ENCODE data around the gene SOX10. TPM values are rescaled to one million over a fixed set of nuclear protein-coding genes. Genes with fewer than 3 reads are reported as not detected.

SOX10 gene
- total RNA-seq, 2 donors from 2014 or later, result 1.5 to 7.0 TPM

DNA sequence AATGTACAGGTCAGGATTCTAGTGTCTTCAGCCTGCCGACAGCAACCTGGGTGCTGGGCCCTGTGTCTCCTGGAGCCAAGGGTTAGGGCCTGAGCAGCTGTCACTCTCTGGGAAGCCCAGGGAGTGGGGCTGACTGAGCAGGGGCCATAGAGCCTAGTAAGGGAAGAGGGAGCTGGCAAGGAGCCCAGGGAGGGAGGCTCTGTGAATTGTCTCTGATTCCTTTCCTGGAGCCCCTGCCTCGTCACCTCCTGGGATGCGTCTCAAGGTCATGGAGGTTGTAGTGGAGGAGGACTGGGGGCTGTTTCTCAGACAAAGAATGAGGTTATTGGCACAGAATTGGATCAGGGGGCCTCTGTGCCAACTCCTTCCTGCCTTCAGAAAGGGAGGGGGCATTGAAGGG lies 11.8 kb downstream of the SOX10 start:
- H3K27me3 ChIP-seq, result no peaks in the 10 kb centered on the region
- H3K36me3 ChIP-seq, result peaks cover 12% of the 10 kb centered on the region
- TF ChIP-seq, protein P1, sequence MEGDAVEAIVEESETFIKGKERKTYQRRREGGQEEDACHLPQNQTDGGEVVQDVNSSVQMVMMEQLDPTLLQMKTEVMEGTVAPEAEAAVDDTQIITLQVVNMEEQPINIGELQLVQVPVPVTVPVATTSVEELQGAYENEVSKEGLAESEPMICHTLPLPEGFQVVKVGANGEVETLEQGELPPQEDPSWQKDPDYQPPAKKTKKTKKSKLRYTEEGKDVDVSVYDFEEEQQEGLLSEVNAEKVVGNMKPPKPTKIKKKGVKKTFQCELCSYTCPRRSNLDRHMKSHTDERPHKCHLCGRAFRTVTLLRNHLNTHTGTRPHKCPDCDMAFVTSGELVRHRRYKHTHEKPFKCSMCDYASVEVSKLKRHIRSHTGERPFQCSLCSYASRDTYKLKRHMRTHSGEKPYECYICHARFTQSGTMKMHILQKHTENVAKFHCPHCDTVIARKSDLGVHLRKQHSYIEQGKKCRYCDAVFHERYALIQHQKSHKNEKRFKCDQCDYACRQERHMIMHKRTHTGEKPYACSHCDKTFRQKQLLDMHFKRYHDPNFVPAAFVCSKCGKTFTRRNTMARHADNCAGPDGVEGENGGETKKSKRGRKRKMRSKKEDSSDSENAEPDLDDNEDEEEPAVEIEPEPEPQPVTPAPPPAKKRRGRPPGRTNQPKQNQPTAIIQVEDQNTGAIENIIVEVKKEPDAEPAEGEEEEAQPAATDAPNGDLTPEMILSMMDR (IDR thresholded peaks at IDR 0.05), result no peak
- H3K4me3 ChIP-seq, result no peak overlapping the region
- DNase-seq (ENCODE audit: low spot score), result no peak
- H3K27ac ChIP-seq, result no peak overlapping the region
- no peaks in the 10 kb centered on the region for H3K4me1 ChIP-seq
- no peaks in the 10 kb centered on the region for H3K9me3 ChIP-seq

DNA sequence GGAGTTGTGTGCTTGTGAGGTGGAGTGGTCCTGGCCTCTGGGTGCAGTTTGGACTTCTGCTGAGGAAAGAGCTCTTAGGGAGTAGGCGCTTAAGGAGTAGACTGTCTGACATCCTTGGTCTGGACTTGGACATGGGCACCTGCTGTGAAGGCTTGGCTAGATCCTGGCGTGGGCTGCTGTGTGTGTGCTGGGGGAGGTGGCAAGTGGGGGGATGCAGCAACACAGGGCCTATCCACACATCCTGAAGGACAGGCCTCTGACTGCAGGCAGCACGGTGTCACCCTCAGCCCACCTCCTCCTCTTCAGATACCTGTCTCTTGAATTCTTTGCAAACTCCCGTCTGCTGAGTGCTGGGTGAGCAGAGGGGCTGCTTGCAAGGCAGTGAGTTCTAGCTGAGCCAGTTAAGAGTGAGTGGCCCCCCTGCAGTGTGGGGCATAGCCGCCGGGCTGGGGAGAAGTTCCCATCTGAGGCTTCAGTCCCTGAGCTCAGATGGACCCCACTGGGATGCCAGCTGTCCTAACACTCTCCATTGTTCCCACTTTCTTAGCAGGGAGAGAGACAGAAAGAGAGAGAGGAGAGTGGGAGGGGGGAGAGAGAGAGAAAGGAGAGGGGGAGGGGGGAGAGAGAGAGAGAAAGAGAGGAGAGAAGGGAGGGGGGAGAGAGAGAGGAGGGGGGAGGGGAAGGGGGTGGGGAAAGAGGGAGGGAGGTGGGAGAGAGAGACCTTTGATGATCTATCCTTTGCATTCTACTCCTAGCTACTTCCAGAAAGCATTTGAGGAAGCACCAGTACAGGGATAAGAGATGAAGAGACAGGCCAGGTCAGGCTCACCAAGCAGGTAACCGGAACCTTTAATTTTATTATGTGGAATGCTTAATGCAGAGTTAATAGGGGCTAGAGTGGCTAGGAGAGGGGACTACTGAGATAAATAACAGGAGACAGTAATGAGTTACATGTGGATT lies 12.6 kb downstream of the SOX10 start:
- Histone ChIP-seq H3K4me1 (no peaks in the 10 kb centered on the region), H3K36me3 (peaks cover 19% of the 10 kb centered on the region), H3K4me3 (no peak overlapping the region), H3K9me3 (no peaks in the 10 kb centered on the region), H3K27me3 (no peaks in the 10 kb centered on the region), H3K27ac (no peak overlapping the region)
- TF ChIP-seq, protein P1 (IDR thresholded peaks at IDR 0.05), result no peak
- no peak for DNase-seq (ENCODE audit: low spot score)

DNA sequence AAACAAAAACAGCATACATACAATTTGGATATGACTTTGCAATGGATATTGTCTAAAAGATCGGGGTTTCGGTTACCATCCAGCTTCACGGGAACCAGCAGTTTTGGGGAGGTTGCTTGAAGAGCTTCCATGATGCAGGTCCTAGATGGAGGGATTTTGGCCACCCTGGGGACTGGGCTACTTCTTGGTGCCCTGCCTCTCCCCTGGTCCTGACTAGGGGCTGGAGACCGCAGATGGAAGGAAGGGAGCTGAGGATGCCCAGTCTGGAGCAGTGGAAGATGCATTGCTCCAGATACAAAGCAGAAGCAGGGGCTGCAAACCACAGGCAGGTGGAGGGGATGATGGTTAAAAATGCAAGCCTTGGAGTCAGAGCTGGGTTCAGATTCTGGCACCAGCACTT lies 13.5 kb downstream of the SOX10 start:
- Histone ChIP-seq H3K4me1 (peaks cover 0 to 6% of the 10 kb centered on the region in 2 donors), H3K27ac (no peak overlapping the region), H3K4me3 (no peak overlapping the region), H3K36me3 (peaks cover 20% of the 10 kb centered on the region), H3K9me3 (no peaks in the 10 kb centered on the region), H3K27me3 (no peaks in the 10 kb centered on the region)
- DNase-seq (ENCODE audit: low spot score), result no peak
- TF ChIP-seq, protein P1 (IDR thresholded peaks at IDR 0.05), result no peak

DNA sequence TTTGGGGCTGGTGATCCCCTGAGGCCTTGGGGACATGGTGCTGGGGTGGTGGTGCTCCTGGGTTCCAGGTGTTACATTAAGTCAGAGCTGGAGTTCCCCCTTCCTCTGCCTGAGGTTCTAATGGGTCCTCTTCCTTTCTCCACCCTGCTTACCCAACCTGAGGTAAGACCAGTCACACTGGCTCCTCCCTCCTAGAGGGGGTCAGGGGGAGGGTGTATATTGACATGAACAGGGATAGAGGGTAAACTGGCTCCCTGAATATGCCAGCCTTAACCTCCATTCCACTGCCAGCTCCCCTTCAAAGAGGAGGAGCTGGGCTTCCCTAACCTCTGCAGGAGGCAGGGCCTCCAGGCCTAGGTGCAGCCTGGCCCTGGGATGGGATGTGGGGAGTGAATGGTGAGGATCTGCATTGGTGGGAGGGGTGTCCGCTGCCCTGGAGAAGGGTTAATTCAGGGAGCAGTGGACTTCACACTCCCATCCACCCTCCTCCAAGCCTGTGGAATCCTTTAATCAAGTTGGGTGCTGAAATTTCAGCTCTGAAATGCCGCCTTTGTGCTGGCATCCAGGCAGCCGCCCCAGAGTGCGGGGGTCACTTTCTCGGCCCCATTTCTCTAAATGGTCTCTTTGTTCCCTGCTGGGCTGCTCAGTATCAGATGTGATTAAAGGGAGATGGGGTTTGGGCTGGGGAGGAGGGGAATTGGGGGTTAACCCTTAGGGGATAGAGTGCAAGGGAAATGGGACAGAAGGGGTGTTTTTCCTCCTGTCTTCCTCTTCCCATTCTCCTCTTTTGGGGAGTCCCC lies 15.7 kb downstream of the SOX10 start:
- no peak overlapping the region for H3K4me3 ChIP-seq
- H3K27ac ChIP-seq, result no peak overlapping the region
- H3K36me3 ChIP-seq, result peaks cover 20% of the 10 kb centered on the region
- TF ChIP-seq, protein P1 (IDR thresholded peaks at IDR 0.05), result no peak
- no peaks in the 10 kb centered on the region for H3K9me3 ChIP-seq
- H3K4me1 ChIP-seq, result peaks cover 0 to 14% of the 10 kb centered on the region in 2 donors
- no peaks in the 10 kb centered on the region for H3K27me3 ChIP-seq
- no peak for DNase-seq (ENCODE audit: low spot score)

DNA sequence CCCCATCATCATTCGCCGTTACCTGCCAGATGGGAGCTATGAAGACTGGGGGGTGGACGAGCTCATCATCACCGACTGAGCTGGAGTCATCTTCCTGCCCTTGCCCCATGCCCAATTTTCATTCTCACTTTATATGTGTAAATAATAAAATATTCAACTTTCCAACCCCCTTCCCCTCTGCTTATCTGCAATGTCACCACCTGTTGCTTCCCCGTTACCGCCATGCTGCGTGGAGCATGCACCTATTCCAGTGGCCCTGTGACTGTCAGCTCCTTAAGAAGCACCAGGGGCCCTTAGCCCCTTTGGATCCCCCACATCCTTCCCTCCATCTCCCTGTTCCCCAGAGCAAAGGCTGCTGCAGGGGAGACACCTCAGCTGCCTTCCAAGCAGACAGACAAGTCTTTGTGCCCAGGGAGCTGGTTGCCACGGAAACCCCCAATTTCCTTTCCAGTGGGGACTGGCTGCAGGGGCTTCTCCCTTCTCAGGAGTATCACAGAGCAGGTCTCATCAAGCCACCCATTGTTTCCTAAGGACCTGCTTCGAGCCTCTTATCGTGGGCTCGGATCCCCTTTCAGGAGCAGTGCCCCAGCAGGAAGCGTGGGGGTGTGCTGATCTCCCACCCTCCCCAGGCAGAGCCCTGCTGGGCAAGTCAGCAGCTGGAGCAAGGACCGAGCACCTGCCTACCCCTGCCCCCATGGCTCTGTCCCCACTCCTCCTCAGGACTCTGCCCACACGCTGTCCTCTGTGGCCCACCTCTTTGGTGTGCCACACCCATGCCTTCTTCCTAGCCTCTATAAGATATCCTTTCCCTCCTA lies 16.5 kb downstream of the SOX10 start:
- TF ChIP-seq, protein P1 (IDR thresholded peaks at IDR 0.05), result no peak
- DNase-seq (ENCODE audit: low spot score), result no peak
- Histone ChIP-seq H3K9me3 (no peaks in the 10 kb centered on the region), H3K36me3 (peaks cover 20% of the 10 kb centered on the region), H3K4me3 (no peak overlapping the region), H3K27me3 (no peaks in the 10 kb centered on the region), H3K4me1 (peaks cover 0 to 14% of the 10 kb centered on the region in 2 donors), H3K27ac (no peak overlapping the region)
